ENCODE data around the gene MMP17. TPM values are rescaled to one million over a fixed set of nuclear protein-coding genes. Genes with fewer than 3 reads are reported as not detected.

Gene MMP17
- total RNA-seq, 4 donors from 2014 or later, result 0.38 to 10.1 (median 4.1) TPM

DNA sequence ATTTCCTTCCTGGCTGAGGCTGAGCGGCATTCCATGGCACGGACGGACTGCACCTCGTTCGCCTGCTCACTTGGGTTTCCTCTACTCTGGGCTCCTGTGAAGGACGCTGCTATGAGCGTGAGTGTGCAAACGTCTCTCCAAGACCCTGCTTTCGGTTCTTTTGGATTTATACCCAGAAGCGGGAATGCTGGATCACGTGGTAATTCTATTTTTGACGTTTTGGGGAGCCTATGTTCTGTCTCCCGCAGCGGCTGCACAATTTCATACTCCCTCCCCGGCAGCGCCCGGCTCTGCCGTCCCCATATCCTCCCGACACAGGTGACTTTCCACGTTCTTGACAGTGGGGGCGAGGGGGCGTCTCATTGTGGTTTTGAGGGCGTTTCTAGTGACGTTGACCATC is 20.6 kb downstream of the MMP17 start:
- Histone ChIP-seq H3K9me3 (no peaks in the 10 kb centered on the region), H3K4me1 (no peaks in the 10 kb centered on the region), H3K27me3 (no peaks in the 10 kb centered on the region), H3K4me3 (replicated peaks in 1 of 3) (no peak overlapping the region), H3K36me3 (no peaks in the 10 kb centered on the region), H3K27ac (no peak overlapping the region)
- intact Hi-C loops (cut with DNase I), result no loop called here
- no peak for DNase-seq
- 90 to 91% methylated on average over 24 of the region's 24 CpGs for WGBS, 2 donors
- no peak for TF ChIP-seq POLR2A (IDR thresholded peaks at IDR 0.05)
- TF ChIP-seq, protein P1, sequence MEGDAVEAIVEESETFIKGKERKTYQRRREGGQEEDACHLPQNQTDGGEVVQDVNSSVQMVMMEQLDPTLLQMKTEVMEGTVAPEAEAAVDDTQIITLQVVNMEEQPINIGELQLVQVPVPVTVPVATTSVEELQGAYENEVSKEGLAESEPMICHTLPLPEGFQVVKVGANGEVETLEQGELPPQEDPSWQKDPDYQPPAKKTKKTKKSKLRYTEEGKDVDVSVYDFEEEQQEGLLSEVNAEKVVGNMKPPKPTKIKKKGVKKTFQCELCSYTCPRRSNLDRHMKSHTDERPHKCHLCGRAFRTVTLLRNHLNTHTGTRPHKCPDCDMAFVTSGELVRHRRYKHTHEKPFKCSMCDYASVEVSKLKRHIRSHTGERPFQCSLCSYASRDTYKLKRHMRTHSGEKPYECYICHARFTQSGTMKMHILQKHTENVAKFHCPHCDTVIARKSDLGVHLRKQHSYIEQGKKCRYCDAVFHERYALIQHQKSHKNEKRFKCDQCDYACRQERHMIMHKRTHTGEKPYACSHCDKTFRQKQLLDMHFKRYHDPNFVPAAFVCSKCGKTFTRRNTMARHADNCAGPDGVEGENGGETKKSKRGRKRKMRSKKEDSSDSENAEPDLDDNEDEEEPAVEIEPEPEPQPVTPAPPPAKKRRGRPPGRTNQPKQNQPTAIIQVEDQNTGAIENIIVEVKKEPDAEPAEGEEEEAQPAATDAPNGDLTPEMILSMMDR (IDR thresholded peaks at IDR 0.05), result no peak

DNA sequence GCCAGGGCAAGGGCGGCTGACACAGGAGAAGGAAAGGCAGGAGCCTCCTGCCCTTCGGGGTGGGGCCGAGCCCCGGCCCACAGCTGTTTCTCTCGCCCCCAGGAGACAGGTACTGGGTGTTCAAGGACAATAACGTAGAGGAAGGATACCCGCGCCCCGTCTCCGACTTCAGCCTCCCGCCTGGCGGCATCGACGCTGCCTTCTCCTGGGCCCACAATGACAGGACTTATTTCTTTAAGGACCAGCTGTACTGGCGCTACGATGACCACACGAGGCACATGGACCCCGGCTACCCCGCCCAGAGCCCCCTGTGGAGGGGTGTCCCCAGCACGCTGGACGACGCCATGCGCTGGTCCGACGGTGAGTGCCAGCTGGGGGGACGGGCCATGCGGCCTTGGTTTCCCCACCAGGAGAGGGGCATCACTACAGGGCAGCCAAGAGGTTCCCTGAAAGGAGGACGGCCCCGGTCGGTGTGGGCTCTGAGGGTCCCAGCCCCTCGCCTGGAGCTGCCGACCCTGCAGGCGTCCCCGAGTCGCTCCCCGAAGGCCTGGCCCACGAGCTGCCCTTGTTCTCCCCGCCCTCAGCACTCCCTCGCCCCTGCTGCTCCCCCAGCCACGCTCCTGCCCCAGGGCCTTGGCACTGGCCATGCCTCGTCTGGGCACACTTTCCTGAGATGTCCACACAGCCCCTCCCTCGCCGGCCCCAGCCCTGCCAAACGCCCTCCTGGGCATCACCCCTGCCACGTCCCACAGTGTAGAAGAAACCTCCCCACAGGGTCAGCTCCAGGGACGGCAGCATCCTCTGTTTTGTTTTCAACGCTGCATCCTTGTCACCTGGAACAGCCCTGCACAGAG is 21.7 kb downstream of the MMP17 start:
- Histone ChIP-seq H3K27me3 (no peaks in the 10 kb centered on the region), H3K4me1 (no peaks in the 10 kb centered on the region), H3K36me3 (no peaks in the 10 kb centered on the region), H3K4me3 (replicated peaks in 1 of 3) (no peak overlapping the region), H3K27ac (no peak overlapping the region), H3K9me3 (no peaks in the 10 kb centered on the region)
- WGBS, 2 donors, result 84 to 91% methylated on average over 15 to 44 of the region's 47 CpGs
- no peak for TF ChIP-seq POLR2A (IDR thresholded peaks at IDR 0.05)
- TF ChIP-seq, protein P1 (IDR thresholded peaks at IDR 0.05), result no peak
- no peak for DNase-seq
- intact Hi-C loops (cut with DNase I), result loop anchor here (5.0 kb wide), 1 partner anchor 152 kb away; no protein-coding TSS in a partner anchor

DNA sequence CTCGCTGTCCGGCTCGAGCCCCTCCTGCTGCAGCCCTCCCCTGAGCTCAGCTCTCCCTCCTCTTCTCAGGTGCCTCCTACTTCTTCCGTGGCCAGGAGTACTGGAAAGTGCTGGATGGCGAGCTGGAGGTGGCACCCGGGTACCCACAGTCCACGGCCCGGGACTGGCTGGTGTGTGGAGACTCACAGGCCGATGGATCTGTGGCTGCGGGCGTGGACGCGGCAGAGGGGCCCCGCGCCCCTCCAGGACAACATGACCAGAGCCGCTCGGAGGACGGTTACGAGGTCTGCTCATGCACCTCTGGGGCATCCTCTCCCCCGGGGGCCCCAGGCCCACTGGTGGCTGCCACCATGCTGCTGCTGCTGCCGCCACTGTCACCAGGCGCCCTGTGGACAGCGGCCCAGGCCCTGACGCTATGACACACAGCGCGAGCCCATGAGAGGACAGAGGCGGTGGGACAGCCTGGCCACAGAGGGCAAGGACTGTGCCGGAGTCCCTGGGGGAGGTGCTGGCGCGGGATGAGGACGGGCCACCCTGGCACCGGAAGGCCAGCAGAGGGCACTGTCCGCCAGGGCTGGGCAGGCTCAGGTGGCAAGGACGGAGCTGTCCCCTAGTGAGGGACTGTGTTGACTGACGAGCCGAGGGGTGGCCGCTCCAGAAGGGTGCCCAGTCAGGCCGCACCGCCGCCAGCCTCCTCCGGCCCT is 22.8 kb downstream of the MMP17 start:
- intact Hi-C loops (cut with DNase I), result loop anchor here (5.0 kb wide), 1 partner anchor 151 kb away; no protein-coding TSS in a partner anchor
- Histone ChIP-seq H3K9me3 (no peaks in the 10 kb centered on the region), H3K4me1 (no peaks in the 10 kb centered on the region), H3K27ac (no peak overlapping the region), H3K4me3 (replicated peaks in 1 of 3) (no peak overlapping the region), H3K27me3 (no peaks in the 10 kb centered on the region), H3K36me3 (no peaks in the 10 kb centered on the region)
- TF ChIP-seq POLR2A (IDR thresholded peaks at IDR 0.05), result no peak
- TF ChIP-seq, protein P1 (IDR thresholded peaks at IDR 0.05), result peak in 4 of 6 experiments; percentile 49 to 91 (median 54)
- peak; percentile 48 to 51 for DNase-seq
- WGBS, 2 donors, result 61 to 80% methylated on average over 17 to 20 of the region's 41 CpGs

DNA sequence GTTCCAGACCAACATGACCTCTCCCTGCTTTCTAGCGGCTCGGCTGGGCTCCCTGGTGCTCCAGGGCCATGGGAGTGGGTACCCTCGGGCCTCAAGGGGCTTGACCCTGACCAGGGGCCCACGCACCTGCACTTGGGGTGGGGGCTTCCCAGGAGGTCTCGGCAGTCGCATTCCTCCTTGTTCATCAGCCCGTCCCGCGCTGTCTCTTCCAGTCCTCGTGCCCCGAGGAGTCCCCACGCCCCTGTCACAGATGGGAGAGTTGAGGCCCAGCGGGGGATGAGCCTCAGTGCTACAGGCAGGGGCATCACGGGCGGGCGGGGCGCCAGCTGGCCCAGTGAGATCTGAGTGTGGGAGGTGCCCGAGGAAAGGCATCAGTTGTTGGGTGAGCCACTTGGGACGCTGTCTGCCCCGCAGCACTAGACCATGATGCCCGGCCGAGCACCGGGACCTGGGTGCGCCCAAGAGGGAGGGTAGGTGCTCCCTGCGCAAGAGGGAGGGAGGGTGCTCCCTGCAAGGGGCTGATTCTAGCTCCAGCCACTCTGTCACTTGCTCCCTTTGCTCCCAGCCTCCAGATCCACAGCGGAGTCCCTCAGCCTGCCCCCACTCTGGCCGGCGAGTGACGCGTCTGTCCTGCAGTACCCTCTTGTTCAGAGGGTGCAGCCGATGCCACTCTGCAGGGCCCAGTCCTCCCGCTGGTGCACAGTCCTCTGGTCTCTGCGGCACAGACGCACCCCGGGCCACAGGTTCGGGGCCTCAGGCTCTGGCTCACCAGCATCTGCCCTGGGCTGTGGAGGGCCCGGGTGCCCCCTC is 23.8 kb downstream of the MMP17 start:
- WGBS, 2 donors, result 87% methylated on average over 15 to 33 of the region's 37 CpGs
- Histone ChIP-seq H3K27me3 (no peaks in the 10 kb centered on the region), H3K4me1 (no peaks in the 10 kb centered on the region), H3K9me3 (no peaks in the 10 kb centered on the region), H3K36me3 (no peaks in the 10 kb centered on the region), H3K4me3 (replicated peaks in 1 of 3) (no peak overlapping the region), H3K27ac (no peak overlapping the region)
- no peak for DNase-seq
- intact Hi-C loops (cut with DNase I), result loop anchor here (5.0 kb wide), 1 partner anchor 150 kb away; no protein-coding TSS in a partner anchor
- no peak for TF ChIP-seq POLR2A (IDR thresholded peaks at IDR 0.05)
- TF ChIP-seq, protein P1 (IDR thresholded peaks at IDR 0.05), result no peak

Data from thyroid gland (tissue), 4 donors.